Natural killer cell (primary cell): ENCODE measurements around the gene CD7. TPM values are rescaled to one million over a fixed set of nuclear protein-coding genes. Genes with fewer than 3 reads are reported as not detected.

Experiments used
- ATAC-seq, 3 donors: fragments of 150-1000 bp in 2 of 3; fragments of 200-7000 bp in 1 of 3; cut with Tn5 transposase; 1 replicate in 1 of 3; 2 replicates in 2 of 3; pipeline ENCODE4 v1.10.0; 2021; ENCODE audit warnings: mild to moderate bottlenecking in 2 of 3, moderate library complexity in 2 of 3
- DNase-seq, 2 donors: peaks; one replicate each; pipeline versions ENCODE4 v3.0.0 to v3.0.0-alpha.2; 2013 to 2021; ENCODE audit warnings: mixed read lengths in 1 of 2
- H3K27ac ChIP-seq: one replicate; pipeline ENCODE4 v1.5.1; 2013; ENCODE audit warnings: mild to moderate bottlenecking, low read length
- H3K27me3 ChIP-seq: one replicate; pipeline ENCODE4 v1.6.1; 2013; ENCODE audit warnings: low read length; ENCODE audit not compliant: control insufficient read depth, insufficient read depth
- H3K36me3 ChIP-seq: one replicate; pipeline ENCODE4 v1.6.1; 2013; ENCODE audit warnings: low read length; ENCODE audit not compliant: control insufficient read depth, insufficient read depth
- H3K4me1 ChIP-seq: one replicate; pipeline ENCODE4 v1.6.1; 2013; ENCODE audit warnings: low read length; ENCODE audit not compliant: control insufficient read depth, insufficient read depth
- H3K4me3 ChIP-seq: one replicate; pipeline ENCODE4 v1.5.1; 2013; ENCODE audit warnings: low read length
- H3K9me3 ChIP-seq: one replicate; pipeline ENCODE4 v1.6.1; 2013; ENCODE audit warnings: low read length; ENCODE audit not compliant: control insufficient read depth, insufficient read depth
- H3K27ac Mint-ChIP-seq, 2 donors: one replicate each; pipeline ENCODE4 v1.8.0; 2022; ENCODE audit warnings: mild to moderate bottlenecking in 2 of 2, mixed read lengths in 2 of 2, moderate library complexity in 1 of 2
- H3K27me3 Mint-ChIP-seq, 2 donors: one replicate each; pipeline ENCODE4 v1.8.0; 2022; ENCODE audit warnings: low read depth in 2 of 2, mixed read lengths in 2 of 2
- H3K36me3 Mint-ChIP-seq: one replicate; pipeline ENCODE4 v1.8.0; 2022; ENCODE audit warnings: mixed read lengths
- H3K4me1 Mint-ChIP-seq, 2 donors: one replicate each; pipeline ENCODE4 v1.8.0; 2022; ENCODE audit warnings: mixed read lengths in 2 of 2
- H3K4me3 Mint-ChIP-seq: one replicate; pipeline ENCODE4 v1.8.0; 2022; ENCODE audit warnings: mild to moderate bottlenecking, moderate library complexity, mixed read lengths
- H3K9me3 Mint-ChIP-seq, 2 donors: one replicate each; pipeline ENCODE4 v1.8.0; 2022; ENCODE audit warnings: mixed read lengths in 2 of 2
- WGBS: methylation state at CpG from one replicate; pipeline ENCODE4 v1.1.7; 2013; ENCODE audit warnings: missing lambda C conversion rate; ENCODE audit not compliant: insufficient coverage; 5-methylcytosine and 5-hydroxymethylcytosine counted together
- intact Hi-C: fragments of 100-400 bp; cut with micrococcal nuclease; formaldehyde crosslinking; loops from one replicate; pipeline ENCODE4 v1.14.2; 2022
- total RNA-seq, 4 donors: library from RNA; stranded (reverse); fragments of 120-200 nt in 1 of 4; gene quantifications; one replicate each; pipeline versions ENCODE4 v1.2.3 to v1.2.4, GENCODE V29; 2013 to 2022
- TF ChIP-seq, protein P1 (sequence below): fragments of 200-600 bp; IDR thresholded peaks from one replicate; pipeline ENCODE4 v1.8.0; 2022; ENCODE audit warnings: antibody characterized with exemption

CD7 gene
- total RNA-seq, 3 donors from 2014 or later (not counting 1 experiment from before 2014, with no cell fraction given) = 464 to 564 (median 522) TPM

DNA sequence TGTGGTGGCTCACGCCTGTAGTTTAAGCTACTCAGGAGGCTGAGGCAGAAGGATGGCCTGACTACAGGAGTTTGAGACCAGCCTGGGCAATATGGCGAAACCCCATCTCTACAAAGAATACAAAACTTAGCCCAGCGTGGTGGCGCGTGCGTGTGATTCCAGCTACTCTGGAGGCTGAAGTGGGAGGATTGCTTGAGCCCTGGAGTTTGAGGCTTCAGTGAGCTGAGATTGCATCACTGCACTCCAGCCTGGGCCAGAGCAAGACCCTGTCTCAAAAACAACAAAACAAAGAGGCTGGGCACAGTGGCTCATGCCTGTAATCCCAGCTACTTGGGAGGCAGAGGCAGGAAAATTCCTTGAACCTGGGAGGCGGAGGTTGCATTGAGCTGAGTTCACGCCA lies 36.9 kb downstream of the CD7 start:
- no peaks in the 10 kb centered on the region for H3K36me3 ChIP-seq
- H3K27me3 Mint-ChIP-seq = no peaks in the 10 kb centered on the region
- ATAC-seq (no peak), DNase-seq (no peak)
- peaks cover 13 to 19% of the 10 kb centered on the region in 2 donors for H3K4me1 Mint-ChIP-seq
- H3K4me3 ChIP-seq = no peak overlapping the region
- 90% methylated on average over 8 of the region's 8 CpGs for whole genome bisulfite sequencing
- no peak overlapping the region for H3K27ac ChIP-seq
- H3K4me3 Mint-ChIP-seq = peak overlapping the region; percentile 40
- H3K9me3 Mint-ChIP-seq = no peaks in the 10 kb centered on the region
- TF ChIP-seq, protein P1, sequence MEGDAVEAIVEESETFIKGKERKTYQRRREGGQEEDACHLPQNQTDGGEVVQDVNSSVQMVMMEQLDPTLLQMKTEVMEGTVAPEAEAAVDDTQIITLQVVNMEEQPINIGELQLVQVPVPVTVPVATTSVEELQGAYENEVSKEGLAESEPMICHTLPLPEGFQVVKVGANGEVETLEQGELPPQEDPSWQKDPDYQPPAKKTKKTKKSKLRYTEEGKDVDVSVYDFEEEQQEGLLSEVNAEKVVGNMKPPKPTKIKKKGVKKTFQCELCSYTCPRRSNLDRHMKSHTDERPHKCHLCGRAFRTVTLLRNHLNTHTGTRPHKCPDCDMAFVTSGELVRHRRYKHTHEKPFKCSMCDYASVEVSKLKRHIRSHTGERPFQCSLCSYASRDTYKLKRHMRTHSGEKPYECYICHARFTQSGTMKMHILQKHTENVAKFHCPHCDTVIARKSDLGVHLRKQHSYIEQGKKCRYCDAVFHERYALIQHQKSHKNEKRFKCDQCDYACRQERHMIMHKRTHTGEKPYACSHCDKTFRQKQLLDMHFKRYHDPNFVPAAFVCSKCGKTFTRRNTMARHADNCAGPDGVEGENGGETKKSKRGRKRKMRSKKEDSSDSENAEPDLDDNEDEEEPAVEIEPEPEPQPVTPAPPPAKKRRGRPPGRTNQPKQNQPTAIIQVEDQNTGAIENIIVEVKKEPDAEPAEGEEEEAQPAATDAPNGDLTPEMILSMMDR = no peak
- H3K36me3 Mint-ChIP-seq = no peaks in the 10 kb centered on the region
- H3K27me3 ChIP-seq = no peaks in the 10 kb centered on the region
- peaks cover 45% of the 10 kb centered on the region for H3K4me1 ChIP-seq
- H3K27ac Mint-ChIP-seq = peak overlapping the region in 1 of 2 donors; percentile 39
- intact Hi-C loops = no loop called here
- H3K9me3 ChIP-seq = no peaks in the 10 kb centered on the region

DNA sequence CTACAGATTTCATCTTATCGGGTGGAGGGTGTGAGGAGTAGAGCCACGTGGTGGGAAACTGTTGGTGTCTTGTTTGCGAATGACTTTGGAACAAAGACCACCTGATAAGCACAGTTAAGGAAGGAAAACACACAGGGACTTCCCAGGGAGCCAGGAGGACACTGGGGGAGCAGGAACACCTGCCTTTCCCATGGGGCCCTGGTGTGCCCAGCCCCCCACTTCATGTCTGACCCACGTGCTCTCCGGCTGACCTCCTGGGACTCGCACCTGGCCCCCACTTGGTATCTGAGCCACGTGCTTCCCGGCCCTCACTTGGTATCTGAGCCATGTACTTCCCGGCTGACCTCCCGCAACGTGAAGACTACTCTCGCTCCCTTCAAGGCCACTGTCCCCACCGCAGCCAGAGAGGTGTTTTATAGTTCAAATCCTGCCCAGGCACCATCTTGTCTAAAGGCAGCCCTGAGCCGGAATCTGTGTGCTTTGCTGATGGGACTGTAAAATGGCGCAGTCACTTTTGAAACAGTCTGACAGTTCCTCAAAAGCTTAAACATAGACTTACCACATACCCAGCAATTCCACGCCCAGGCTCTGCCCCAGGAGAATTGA lies 38.5 kb downstream of the CD7 start:
- peaks cover 13 to 19% of the 10 kb centered on the region in 2 donors for H3K4me1 Mint-ChIP-seq
- no peak overlapping the region for H3K4me3 ChIP-seq
- H3K27me3 Mint-ChIP-seq = no peaks in the 10 kb centered on the region
- TF ChIP-seq, protein P1 = no peak
- H3K36me3 Mint-ChIP-seq = no peaks in the 10 kb centered on the region
- intact Hi-C loops = no loop called here
- 93% methylated on average over 15 of the region's 16 CpGs for WGBS
- H3K9me3 ChIP-seq = no peaks in the 10 kb centered on the region
- peaks cover 50% of the 10 kb centered on the region for H3K4me1 ChIP-seq
- no peaks in the 10 kb centered on the region for H3K9me3 Mint-ChIP-seq
- H3K27ac Mint-ChIP-seq = no peak overlapping the region
- no peak overlapping the region for H3K4me3 Mint-ChIP-seq
- ATAC-seq = no peak
- H3K27me3 ChIP-seq = no peaks in the 10 kb centered on the region
- H3K27ac ChIP-seq = no peak overlapping the region
- DNase-seq = no peak
- no peaks in the 10 kb centered on the region for H3K36me3 ChIP-seq

DNA sequence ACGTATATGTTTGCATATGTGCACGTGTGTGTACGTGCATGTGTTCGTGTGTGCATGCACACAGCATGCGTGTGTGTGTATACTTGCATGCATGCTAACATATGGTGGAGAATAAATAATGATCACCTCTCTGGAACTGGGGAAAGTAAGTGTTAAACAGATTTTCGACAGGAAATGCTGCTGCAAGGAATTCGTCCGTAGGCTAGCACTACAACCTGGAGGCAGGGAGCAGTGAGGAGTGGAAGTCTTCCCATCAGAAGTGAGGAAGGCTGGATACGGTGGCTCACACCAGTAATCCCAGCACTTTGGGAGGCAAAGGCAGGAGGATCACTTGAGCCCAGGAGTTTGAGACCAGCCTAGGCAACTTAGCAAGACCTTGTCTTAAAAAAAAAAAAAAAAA lies 39.1 kb downstream of the CD7 start:
- ATAC-seq (no peak), DNase-seq (no peak)
- H3K36me3 ChIP-seq = no peaks in the 10 kb centered on the region
- TF ChIP-seq, protein P1 = no peak
- H3K4me1 ChIP-seq = peaks cover 47% of the 10 kb centered on the region
- H3K27me3 ChIP-seq = no peaks in the 10 kb centered on the region
- H3K27ac ChIP-seq = no peak overlapping the region
- Mint-ChIP-seq H3K27ac (no peak overlapping the region), H3K4me3 (no peak overlapping the region), H3K9me3 (no peaks in the 10 kb centered on the region), H3K4me1 (peaks cover 13 to 21% of the 10 kb centered on the region in 2 donors), H3K27me3 (no peaks in the 10 kb centered on the region), H3K36me3 (no peaks in the 10 kb centered on the region)
- intact Hi-C loops = no loop called here
- no peaks in the 10 kb centered on the region for H3K9me3 ChIP-seq
- no peak overlapping the region for H3K4me3 ChIP-seq
- 93% methylated on average over 9 of the region's 9 CpGs for WGBS

DNA sequence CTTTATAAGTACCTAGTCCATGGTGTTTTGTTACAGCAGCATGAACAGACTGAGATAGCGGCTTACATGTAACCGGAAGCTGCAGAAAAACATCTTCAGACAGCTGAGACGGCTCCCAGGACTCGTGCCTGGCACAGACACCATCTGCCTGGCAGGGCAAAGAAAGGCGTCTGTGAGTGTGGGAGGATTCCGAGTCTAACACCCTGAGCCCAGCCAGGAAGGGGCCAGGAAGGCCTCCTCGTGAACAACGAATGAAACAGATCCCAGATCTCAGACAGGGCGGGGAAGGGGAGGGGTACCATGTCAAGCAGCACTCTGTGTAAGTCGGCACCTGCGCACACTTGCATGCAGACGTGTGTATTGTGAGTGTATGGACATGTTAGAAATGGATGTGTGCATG lies 39.6 kb downstream of the CD7 start:
- no peaks in the 10 kb centered on the region for H3K36me3 Mint-ChIP-seq
- peaks cover 13 to 19% of the 10 kb centered on the region in 2 donors for H3K4me1 Mint-ChIP-seq
- no peaks in the 10 kb centered on the region for H3K27me3 Mint-ChIP-seq
- Histone ChIP-seq H3K9me3 (no peaks in the 10 kb centered on the region), H3K36me3 (no peaks in the 10 kb centered on the region), H3K27ac (no peak overlapping the region), H3K27me3 (no peaks in the 10 kb centered on the region), H3K4me1 (peaks cover 43% of the 10 kb centered on the region), H3K4me3 (no peak overlapping the region)
- TF ChIP-seq, protein P1 = no peak
- H3K27ac Mint-ChIP-seq = no peak overlapping the region
- intact Hi-C loops = no loop called here
- DNase-seq = no peak
- WGBS = 93% methylated on average over 12 of the region's 12 CpGs
- no peak overlapping the region for H3K4me3 Mint-ChIP-seq
- no peak for ATAC-seq
- no peaks in the 10 kb centered on the region for H3K9me3 Mint-ChIP-seq
